Measurements from ENCODE around the gene ZNF892. TPM values are rescaled to one million over a fixed set of nuclear protein-coding genes. Genes with fewer than 3 reads are reported as not detected.
A peak's percentile ranks its signal among the peaks of the same experiment; 100 is the strongest.
"Not testable (repeated sequence)": the region's sequence is repeated elsewhere in the genome, so short reads cannot be mapped to it uniquely, and the experiment has no call there.

ZNF892 gene
- total RNA-seq, 1 experiment from 2014 or later: 1.7 TPM

DNA sequence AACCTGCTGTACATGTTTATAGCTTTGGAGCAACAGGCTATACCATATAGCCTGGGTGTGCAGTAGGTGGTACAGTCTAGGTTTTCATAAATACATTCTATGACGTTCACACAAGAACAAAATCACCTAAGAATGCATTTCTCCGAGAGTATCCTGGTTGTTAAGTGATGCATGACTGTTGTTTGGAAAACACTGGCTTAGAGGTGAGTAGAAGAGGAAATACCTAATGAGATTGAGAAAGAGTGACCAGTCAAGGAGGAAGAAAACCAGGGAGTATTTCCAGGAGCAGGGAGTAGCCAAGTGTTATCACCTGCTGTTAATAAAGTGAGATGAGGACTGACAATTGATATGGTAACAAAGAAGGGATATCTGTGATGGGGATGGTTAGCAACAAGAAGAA is 2.9 kb upstream of the ZNF892 start:
- Histone ChIP-seq H3K36me3 (no peaks in the 10 kb centered on the region), H3K4me3 (no peak overlapping the region), H3K9me3 (0 out of 2 replicates have a peak, but pooled peaks cover 3% of the 10 kb centered on the region), H3K27me3 (no peaks in the 10 kb centered on the region)
- DNase-seq: no peak

DNA sequence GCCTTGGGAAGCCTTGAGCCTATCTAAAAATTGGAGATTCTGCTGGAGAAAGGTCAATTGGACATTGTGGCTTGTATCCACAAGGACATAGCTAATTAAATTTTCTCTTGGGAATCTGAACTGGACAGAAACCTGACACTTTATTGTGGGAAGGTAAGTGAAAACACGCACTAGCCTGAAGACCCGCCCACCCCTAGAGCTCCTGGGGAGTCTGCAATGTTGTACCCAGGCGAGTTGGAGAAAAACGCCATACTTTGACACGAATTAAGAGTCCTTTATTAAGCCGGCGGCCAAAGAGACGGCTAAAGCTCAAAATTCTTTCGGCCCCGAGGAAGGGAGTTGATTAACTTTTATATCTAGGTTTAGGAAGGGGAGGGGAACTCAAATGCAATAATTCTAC is 1.2 kb upstream of the ZNF892 start:
- Histone ChIP-seq H3K36me3 (no peaks in the 10 kb centered on the region), H3K27me3 (no peaks in the 10 kb centered on the region), H3K4me3 (no peak overlapping the region), H3K9me3 (peaks cover 9% of the 10 kb centered on the region; the same call in 1 of the 2 replicates)
- DNase-seq: no peak

DNA sequence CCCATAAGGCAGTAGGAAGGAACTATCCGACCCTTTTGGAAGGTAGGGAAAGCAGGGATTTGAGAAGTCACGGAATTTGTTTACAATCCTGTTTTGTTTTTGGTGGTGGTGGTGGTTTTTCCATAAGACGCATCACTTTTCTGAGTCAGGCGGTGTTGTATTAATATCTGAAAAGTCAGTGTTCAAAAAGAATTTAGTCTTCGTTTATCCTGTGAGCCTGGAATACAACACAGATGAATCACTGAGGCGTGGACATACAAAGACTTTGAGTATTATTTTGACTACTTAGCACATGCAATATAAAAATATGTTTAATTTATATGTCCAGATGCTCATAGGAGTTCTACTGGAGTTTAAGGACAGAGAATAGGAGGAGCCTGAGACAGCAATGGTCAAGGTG is 785 bp downstream of the ZNF892 start:
- no peaks in the 10 kb centered on the region for H3K27me3 ChIP-seq
- no peak for DNase-seq
- peaks cover 17% of the 10 kb centered on the region; the same call in 1 of the 2 replicates for H3K9me3 ChIP-seq
- no peaks in the 10 kb centered on the region; the same call in 1 of the 2 replicates for H3K36me3 ChIP-seq
- H3K4me3 ChIP-seq: no peak overlapping the region; the same call in 1 of the 2 replicates

DNA sequence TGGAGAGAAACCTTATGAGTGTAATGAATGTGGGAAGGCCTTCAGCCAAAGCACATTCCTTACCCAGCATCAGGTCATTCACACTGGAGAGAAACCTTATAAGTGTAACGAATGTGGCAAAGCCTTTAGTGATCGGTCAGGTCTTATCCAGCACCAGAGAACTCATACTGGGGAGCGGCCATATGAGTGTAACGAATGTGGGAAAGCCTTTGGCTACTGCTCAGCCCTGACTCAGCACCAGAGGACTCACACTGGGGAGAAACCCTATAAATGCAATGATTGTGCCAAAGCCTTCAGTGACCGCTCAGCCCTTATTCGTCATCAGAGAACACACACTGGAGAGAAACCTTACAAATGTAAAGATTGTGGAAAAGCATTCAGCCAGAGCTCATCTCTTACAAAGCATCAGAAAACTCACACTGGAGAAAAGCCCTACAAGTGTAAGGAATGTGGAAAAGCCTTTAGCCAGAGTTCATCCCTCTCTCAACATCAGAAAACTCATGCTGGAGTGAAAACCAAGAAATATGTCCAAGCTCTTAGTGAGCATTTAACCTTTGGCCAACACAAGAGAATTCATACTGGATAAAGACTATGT is 7.8 kb downstream of the ZNF892 start:
- no peak for DNase-seq
- Histone ChIP-seq H3K4me3 (no peak overlapping the region), H3K36me3 (peaks cover 5% of the 10 kb centered on the region), H3K9me3 (peaks cover 50% of the 10 kb centered on the region), H3K27me3 (no peaks in the 10 kb centered on the region)

DNA sequence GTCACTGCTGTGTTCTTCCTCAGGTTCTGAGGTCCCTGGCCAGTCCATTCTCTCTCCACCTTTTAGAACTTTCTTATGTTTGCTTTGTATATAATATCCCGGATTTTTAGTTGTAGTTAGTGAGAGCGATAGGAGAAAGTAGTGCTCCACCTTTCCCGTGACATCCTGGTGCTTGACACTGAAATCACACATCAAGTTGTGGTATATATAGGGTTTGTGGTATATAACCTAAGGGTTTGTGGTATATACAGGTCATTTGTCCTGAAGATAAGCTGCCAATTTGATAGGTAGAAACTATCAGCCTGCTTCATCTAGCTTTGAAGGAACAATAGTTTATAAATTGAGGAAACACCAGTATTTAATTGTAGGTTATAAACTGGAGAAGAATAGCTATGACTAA is 13.1 kb downstream of the ZNF892 start:
- DNase-seq: no peak
- H3K27me3 ChIP-seq: no peaks in the 10 kb centered on the region
- no peaks in the 10 kb centered on the region for H3K36me3 ChIP-seq
- H3K9me3 ChIP-seq: peaks cover 29% of the 10 kb centered on the region
- no peak overlapping the region for H3K4me3 ChIP-seq

DNA sequence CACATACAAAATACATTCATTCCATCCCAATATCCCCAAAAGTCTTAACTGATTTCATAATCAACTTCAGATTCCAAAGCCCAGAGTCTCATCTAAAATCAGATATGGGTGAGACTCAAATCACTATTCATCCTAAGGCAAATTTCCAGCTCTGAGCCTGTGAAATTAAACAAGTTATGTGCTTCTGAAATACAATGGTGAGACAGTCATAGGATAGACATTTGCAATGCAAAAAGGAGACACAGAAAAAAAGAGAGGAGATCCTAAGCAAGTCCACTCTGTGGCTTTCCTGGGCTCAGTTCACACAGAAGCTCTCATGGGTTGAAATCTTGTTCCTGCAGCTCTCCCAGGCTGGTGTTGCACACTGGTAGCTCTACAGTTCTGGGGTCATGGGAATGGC is 18.3 kb downstream of the ZNF892 start:
- Histone ChIP-seq H3K9me3 (peaks cover 7% of the 10 kb centered on the region), H3K27me3 (no peaks in the 10 kb centered on the region), H3K36me3 (no peaks in the 10 kb centered on the region), H3K4me3 (no peak overlapping the region)
- no peak for DNase-seq

DNA sequence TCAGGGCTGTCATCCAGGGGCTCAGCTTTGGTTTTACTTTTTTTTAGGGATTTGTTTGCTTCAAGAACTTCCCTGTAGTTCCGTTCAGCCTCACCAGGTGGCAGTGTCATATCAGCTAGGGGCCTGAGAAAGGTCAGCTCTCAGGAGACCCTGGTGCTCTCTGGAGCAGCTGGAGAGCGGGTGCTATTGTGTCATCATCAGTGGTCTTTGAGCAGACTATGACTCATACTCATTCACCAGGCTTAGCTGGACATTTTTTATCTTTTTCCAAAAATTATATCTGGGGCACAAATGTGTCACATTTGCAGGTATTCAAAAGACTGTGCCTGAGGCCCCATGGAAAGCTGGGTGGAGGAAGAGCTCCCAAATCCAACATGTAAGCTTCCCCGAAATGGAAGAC is 24.4 kb downstream of the ZNF892 start:
- H3K9me3 ChIP-seq: no peaks in the 10 kb centered on the region
- H3K27me3 ChIP-seq: no peaks in the 10 kb centered on the region
- no peaks in the 10 kb centered on the region for H3K36me3 ChIP-seq
- DNase-seq: peak; percentile 79
- H3K4me3 ChIP-seq: no peak overlapping the region

DNA sequence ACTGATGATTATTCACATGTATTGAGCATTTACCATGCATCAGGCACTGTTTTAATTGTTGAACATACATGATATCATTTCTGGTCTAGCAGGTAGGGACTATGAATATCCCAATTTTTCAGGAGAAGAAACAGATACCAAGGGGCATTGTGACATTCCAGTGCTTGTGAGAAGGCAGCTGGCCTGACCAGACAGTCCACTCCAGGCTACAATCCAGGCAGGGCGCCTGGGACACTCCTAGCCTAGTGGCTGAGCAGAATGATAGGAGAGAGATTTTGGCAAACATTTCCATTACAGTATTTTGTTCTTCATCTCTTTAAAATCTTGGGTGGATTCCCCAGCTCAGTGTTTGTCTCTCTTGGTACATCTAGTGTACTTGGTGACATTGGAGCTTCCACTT is 24.9 kb downstream of the ZNF892 start:
- Histone ChIP-seq H3K4me3 (no peak overlapping the region), H3K27me3 (no peaks in the 10 kb centered on the region), H3K36me3 (no peaks in the 10 kb centered on the region), H3K9me3 (no peaks in the 10 kb centered on the region)
- DNase-seq: no peak

DNA sequence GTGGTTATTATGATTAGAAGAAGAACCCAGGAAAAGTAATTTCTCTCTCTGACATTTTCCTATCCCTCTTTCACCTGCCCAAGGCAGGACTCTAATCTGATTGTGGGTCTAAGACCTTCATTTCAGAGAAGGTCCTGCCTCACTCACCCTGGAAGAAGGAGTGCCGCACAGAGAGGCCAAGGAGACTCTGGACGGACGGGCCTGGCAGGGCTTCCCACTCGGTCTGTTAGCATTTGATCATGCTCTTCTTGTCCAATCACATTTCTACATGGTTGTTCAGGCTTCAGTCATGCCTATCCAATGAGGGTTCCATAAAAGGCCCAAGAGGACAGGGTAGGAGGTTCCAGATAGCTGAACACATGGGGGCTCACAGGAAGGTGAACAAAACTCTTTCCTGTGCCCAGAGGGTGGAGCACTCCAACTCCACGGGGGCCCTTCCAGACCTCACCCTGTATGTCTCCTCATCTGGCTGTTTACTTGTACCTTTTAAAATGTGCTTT is 27.0 kb downstream of the ZNF892 start:
- Histone ChIP-seq H3K27me3 (no peaks in the 10 kb centered on the region), H3K9me3 (no peaks in the 10 kb centered on the region), H3K36me3 (no peaks in the 10 kb centered on the region), H3K4me3 (no peak overlapping the region)
- DNase-seq: no peak

DNA sequence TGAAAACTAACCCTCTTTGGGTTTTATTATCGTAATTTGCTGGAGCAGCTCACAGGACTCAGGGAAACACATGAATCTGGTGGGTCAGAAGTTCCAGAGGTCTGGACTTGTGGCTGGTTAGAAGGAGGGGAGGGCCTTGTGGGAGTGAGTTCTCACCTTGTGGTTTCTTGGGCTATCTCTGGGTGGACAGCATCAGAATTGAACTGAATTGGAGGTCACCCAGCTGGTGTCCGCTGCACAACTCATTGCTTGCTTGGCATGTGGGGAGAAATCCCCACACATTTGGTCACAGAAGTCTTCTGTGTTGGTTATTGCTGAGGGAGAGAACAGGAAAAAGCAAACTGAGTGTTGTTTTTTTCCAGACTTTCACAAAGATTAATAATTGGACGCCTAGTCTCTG is 27.5 kb downstream of the ZNF892 start:
- no peak for DNase-seq
- no peaks in the 10 kb centered on the region for H3K27me3 ChIP-seq
- H3K4me3 ChIP-seq: no peak overlapping the region
- H3K36me3 ChIP-seq: no peaks in the 10 kb centered on the region
- H3K9me3 ChIP-seq: no peaks in the 10 kb centered on the region

DNA sequence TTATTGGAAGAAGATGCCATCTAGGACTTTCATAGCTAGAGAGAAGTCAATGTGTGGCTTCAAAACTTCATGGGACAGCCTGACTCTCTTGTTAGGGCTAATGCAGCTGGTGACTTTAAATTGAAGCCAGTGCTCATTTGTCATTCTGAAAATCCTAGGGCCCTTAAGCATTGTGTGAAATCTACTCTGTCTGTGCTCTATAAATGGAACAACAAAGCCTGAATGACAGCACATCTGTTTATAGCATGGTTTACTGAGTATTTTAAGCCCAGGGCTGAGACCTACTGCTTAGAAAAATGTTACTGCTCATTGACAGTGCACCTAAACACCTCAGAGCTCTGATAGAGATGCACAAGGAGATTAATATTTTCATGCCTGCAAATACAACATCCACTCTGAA is 30.8 kb downstream of the ZNF892 start:
- H3K9me3 ChIP-seq: peaks cover 10% of the 10 kb centered on the region
- no peaks in the 10 kb centered on the region for H3K27me3 ChIP-seq
- no peaks in the 10 kb centered on the region for H3K36me3 ChIP-seq
- no peak for DNase-seq
- no peak overlapping the region for H3K4me3 ChIP-seq

DNA sequence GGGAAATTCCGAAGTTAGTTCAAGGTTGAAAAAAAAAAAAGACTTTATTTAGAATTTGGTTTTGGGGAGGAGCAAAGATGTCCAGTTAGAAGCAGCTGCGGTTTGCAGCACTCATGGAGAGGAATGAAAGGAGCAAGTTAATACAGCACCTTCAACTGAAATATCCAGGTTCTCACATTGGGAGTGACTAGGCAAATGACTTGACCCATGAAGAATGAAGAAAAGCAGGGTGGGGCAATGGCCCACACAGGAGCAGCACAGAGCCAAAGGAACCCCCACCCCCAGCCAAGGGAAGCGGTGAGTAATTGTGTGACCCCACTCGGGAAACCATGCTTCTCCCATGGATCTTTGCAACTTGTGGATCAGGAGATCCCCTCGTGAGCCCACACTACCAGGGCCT is 32.8 kb downstream of the ZNF892 start:
- no peaks in the 10 kb centered on the region for H3K36me3 ChIP-seq
- DNase-seq: no peak
- H3K9me3 ChIP-seq: peaks cover 13% of the 10 kb centered on the region
- H3K4me3 ChIP-seq: no peak overlapping the region
- no peaks in the 10 kb centered on the region for H3K27me3 ChIP-seq

DNA sequence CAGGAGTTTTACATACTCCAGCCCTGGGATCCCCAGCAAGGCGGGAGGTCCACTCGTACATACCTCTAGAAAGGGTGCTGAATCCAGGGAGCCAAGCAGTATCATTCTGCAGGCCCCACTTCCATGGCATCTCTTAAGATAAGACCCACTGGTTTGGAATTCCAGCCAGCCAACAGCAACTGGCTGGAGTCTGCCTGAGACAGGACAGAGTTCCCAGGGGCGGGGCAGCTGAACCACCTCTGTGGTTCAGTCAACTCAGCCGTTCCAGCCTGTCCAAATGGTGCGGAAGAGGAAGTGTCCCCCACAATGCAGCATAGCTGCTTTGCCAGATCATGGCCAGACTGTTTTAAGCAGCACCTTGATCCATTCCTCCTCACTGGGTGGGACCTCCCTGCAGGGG is 33.2 kb downstream of the ZNF892 start:
- Histone ChIP-seq H3K27me3 (no peaks in the 10 kb centered on the region), H3K36me3 (no peaks in the 10 kb centered on the region), H3K9me3 (peaks cover 13% of the 10 kb centered on the region), H3K4me3 (no peak overlapping the region)
- DNase-seq: no peak

DNA sequence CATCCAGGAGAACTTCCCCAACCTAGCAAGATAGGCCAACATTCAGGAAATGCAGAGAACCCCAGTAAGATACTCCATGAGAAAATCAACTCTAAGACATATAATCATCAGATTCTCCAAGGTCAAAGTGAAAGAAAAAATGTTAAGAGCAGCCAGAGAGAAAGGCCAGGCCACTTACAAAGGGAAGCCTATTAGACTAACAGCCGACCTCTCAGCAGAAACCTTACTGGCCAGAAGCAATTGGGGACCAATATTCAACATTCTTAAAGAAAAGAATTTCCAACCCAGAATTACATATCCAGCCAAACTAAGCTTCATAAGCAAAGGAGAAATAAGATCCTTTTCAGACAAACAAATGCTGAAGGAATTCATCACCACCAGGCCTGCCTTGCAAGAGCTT is 34.8 kb downstream of the ZNF892 start:
- H3K27me3 ChIP-seq, H3K4me3 ChIP-seq, H3K36me3 ChIP-seq, DNase-seq: not testable (repeated sequence)
- peaks cover 13% of the 10 kb centered on the region for H3K9me3 ChIP-seq

Other genes with a start within 250 kb of the ZNF892 start
- gene MAL, start 181.8 kb upstream of the ZNF892 start, total RNA-seq (2014; rRNA removed; shearing (Covaris generic); ENCODE audit: low replicate concordance): not detected in 2 replicates
- gene MRPS5, start 85.7 kb upstream of the ZNF892 start, total RNA-seq (2014; rRNA removed; shearing (Covaris generic); ENCODE audit: low replicate concordance): 66.2 and 71.0 TPM in 2 replicates
- 5.0 and 7.1 TPM in 2 replicates for gene ZNF514, start 47.7 kb upstream of the ZNF892 start, total RNA-seq (2014; rRNA removed; shearing (Covaris generic); ENCODE audit: low replicate concordance)
- 3.3 and 4.2 TPM in 2 replicates for gene ZNF2, start 41.7 kb upstream of the ZNF892 start, total RNA-seq (2014; rRNA removed; shearing (Covaris generic); ENCODE audit: low replicate concordance)
- gene PROM2, start 66.9 kb downstream of the ZNF892 start, total RNA-seq (2014; rRNA removed; shearing (Covaris generic); ENCODE audit: low replicate concordance): 2.0 and 2.3 TPM in 2 replicates
- gene KCNIP3, start 89.8 kb downstream of the ZNF892 start, total RNA-seq (2014; rRNA removed; shearing (Covaris generic); ENCODE audit: low replicate concordance): 7.7 and 14.1 TPM in 2 replicates
- 36.3 and 44.3 TPM in 2 replicates for gene FAHD2A, start 195.2 kb downstream of the ZNF892 start, total RNA-seq (2014; rRNA removed; shearing (Covaris generic); ENCODE audit: low replicate concordance)